K562 (cell line): ENCODE measurements around the gene SND1. TPM values are rescaled to one million over a fixed set of nuclear protein-coding genes. Genes with fewer than 3 reads are reported as not detected.

Source experiments
- BDP1 ChIP-seq: IDR thresholded peaks from 3 replicates; pipeline ENCODE4 v1.6.1; 2011; ENCODE audit not compliant: insufficient read length, insufficient read depth
- FOXA1 ChIP-seq: fragments of 450-650 bp; IDR thresholded peaks from 2 replicates; pipeline ENCODE4 v1.6.1; 2016; ENCODE audit warnings: mild to moderate bottlenecking, borderline replicate concordance
- HDAC3 ChIP-seq: fragments of 450-650 bp; IDR thresholded peaks from 2 replicates; pipeline ENCODE4 v1.6.1; 2018; ENCODE audit warnings: borderline replicate concordance, mild to moderate bottlenecking, moderate library complexity; ENCODE audit not compliant: partially characterized antibody
- MAZ ChIP-seq, 2 experiments: fragments of 450-650 bp in 1 of 2; sonication (generic) in 1 of 2; formaldehyde crosslinking; IDR thresholded peaks in 1 of 2; conservative IDR thresholded peaks in 1 of 2; 2 replicates each; pipeline versions ENCODE4 v1.4.0 to v1.5.0; 2020; ENCODE audit warnings: mild to moderate bottlenecking in 1 of 2, missing genetic modification reagents in 1 of 2
- NCOA1 ChIP-seq: fragments of 450-650 bp; IDR thresholded peaks from 2 replicates; pipeline ENCODE4 v1.6.1; 2016; ENCODE audit warnings: low read depth
- RUNX1 ChIP-seq: sonication (generic); IDR thresholded peaks from 2 replicates; pipeline ENCODE4 v1.6.1; 2016; ENCODE audit warnings: antibody characterized with exemption, low read depth
- SPI1 ChIP-seq: IDR thresholded peaks from 2 replicates; pipeline ENCODE4 v1.6.1; 2011; ENCODE audit warnings: low read depth, low read length, control low read depth, borderline replicate concordance
- TCF3 ChIP-seq: sonication (generic); formaldehyde crosslinking; IDR thresholded peaks from 2 replicates; pipeline ENCODE4 v1.4.0; 2020; ENCODE audit warnings: mild to moderate bottlenecking, missing genetic modification reagents
- TFAP4 ChIP-seq: sonication (generic); formaldehyde crosslinking; IDR thresholded peaks from 2 replicates; pipeline ENCODE4 v1.8.0; 2022; ENCODE audit warnings: missing genetic modification reagents, mild to moderate bottlenecking, moderate library complexity, borderline replicate concordance
- ZNF592 ChIP-seq: fragments of 450-650 bp; IDR thresholded peaks from 2 replicates; pipeline ENCODE4 v1.6.1; 2017; ENCODE audit warnings: antibody characterized with exemption, mild to moderate bottlenecking
- ZNF76 ChIP-seq: fragments of 250-450 bp; sonication (Bioruptor Pico); IDR thresholded peaks from 2 replicates; pipeline ENCODE4 v1.4.0; 2020; ENCODE audit warnings: mild to moderate bottlenecking, moderate library complexity, borderline replicate concordance
- polyA plus RNA-seq, 8 experiments: library from polyadenylated mRNA; depleted of rRNA in 4 of 8; stranded (reverse) in 5 of 8; unstranded in 3 of 8; fragments of >200 nt; fragmentation: Nextera tagmentation in 2 of 8; fragmentation: Illumina TruSeq in 1 of 8; extraction: Ambion mirVana in 2 of 8; extraction: Trizol in 1 of 8; gene quantifications; 2 replicates each; pipeline versions ENCODE4 v1.2.1 to v1.2.3, GENCODE V29; 2011 to 2014; ENCODE audit warnings: inconsistent platforms in 1 of 8, missing spikeins in 1 of 8
- total RNA-seq, 7 experiments: library from RNA; depleted of rRNA in 6 of 7; stranded (reverse); fragments of >200 nt in 6 of 7; fragmentation: Illumina TruSeq in 2 of 7; extraction: Trizol in 2 of 7; gene quantifications; 2 replicates each; pipeline versions ENCODE4 v1.2.1 to v1.2.3, GENCODE V29; 2011 to 2021; ENCODE audit warnings: low replicate concordance in 1 of 7
- TF ChIP-seq, protein P1 (sequence below), 2 experiments: fragments of 450-650 bp in 1 of 2; sonication (generic) in 1 of 2; formaldehyde crosslinking in 1 of 2; IDR thresholded peaks; 2 replicates each; pipeline versions ENCODE4 v1.7.1 to v1.9.0; 2016 to 2022; ENCODE audit warnings: inconsistent platforms in 1 of 2, mild to moderate bottlenecking in 1 of 2, missing genetic modification reagents in 1 of 2

The SND1 gene
- total and polyA plus RNA-seq, 9 of the 15 experiments (the other 6 are each of a cell fraction or from before 2014, with no cell fraction given), result 46.5 to 307 (median 191) TPM

- TF ChIP-seq ZNF592 (no peak), SPI1 (no peak), TFAP4 (CRISPR knock-in tag) (no peak), BDP1 (no peak), RUNX1 (no peak), FOXA1 (no peak), NCOA1 (peak; percentile 77), ZNF76 (no peak), HDAC3 (no peak), MAZ (CRISPR knock-in tag; conservative IDR thresholded peaks at IDR 0.05 in 1 of 2, IDR thresholded peaks at IDR 0.05 in 1 of 2) (peak in 1 of 2 experiments; percentile 21; a peak in 1 of 4 replicates), TCF3 (CRISPR knock-in tag) (no peak)
- TF ChIP-seq, protein P1, sequence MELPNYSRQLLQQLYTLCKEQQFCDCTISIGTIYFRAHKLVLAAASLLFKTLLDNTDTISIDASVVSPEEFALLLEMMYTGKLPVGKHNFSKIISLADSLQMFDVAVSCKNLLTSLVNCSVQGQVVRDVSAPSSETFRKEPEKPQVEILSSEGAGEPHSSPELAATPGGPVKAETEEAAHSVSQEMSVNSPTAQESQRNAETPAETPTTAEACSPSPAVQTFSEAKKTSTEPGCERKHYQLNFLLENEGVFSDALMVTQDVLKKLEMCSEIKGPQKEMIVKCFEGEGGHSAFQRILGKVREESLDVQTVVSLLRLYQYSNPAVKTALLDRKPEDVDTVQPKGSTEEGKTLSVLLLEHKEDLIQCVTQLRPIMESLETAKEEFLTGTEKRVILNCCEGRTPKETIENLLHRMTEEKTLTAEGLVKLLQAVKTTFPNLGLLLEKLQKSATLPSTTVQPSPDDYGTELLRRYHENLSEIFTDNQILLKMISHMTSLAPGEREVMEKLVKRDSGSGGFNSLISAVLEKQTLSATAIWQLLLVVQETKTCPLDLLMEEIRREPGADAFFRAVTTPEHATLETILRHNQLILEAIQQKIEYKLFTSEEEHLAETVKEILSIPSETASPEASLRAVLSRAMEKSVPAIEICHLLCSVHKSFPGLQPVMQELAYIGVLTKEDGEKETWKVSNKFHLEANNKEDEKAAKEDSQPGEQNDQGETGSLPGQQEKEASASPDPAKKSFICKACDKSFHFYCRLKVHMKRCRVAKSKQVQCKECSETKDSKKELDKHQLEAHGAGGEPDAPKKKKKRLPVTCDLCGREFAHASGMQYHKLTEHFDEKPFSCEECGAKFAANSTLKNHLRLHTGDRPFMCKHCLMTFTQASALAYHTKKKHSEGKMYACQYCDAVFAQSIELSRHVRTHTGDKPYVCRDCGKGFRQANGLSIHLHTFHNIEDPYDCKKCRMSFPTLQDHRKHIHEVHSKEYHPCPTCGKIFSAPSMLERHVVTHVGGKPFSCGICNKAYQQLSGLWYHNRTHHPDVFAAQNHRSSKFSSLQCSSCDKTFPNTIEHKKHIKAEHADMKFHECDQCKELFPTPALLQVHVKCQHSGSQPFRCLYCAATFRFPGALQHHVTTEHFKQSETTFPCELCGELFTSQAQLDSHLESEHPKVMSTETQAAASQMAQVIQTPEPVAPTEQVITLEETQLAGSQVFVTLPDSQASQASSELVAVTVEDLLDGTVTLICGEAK (IDR thresholded peaks at IDR 0.05), result peak; percentile 86
- TF ChIP-seq, protein P1 (CRISPR knock-in tag; IDR thresholded peaks at IDR 0.05), result no peak
Measured at GRCh38 chr7:128121711-128122530, 469.9 kb downstream of the SND1 start (continued).
